ENCODE measurements around the gene LMX1A.

DNA sequence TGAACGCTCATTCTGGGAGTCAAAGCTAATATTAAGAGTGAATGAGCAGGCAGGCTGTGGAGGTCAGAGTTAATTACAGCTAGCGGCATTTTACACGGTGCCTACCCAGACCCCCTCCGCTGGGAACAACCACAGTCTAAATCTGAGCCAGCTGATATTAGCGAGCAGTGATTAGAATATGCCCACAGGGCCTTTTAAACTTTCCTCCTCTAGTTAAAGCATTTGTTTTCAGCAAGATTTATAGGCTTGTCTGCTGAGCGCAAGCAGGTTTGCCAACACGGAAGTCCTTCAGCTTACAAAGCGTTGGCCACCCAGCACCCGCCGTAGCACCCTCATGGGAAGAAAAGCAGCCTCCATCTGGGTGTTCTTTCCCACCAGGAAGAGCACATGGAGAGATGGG is 72.1 kb downstream of the LMX1A start:
- TF ChIP-seq, protein P1, sequence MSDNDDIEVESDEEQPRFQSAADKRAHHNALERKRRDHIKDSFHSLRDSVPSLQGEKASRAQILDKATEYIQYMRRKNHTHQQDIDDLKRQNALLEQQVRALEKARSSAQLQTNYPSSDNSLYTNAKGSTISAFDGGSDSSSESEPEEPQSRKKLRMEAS (IDR thresholded peaks at IDR 0.05), result no peak
- TF ChIP-seq, protein P2, sequence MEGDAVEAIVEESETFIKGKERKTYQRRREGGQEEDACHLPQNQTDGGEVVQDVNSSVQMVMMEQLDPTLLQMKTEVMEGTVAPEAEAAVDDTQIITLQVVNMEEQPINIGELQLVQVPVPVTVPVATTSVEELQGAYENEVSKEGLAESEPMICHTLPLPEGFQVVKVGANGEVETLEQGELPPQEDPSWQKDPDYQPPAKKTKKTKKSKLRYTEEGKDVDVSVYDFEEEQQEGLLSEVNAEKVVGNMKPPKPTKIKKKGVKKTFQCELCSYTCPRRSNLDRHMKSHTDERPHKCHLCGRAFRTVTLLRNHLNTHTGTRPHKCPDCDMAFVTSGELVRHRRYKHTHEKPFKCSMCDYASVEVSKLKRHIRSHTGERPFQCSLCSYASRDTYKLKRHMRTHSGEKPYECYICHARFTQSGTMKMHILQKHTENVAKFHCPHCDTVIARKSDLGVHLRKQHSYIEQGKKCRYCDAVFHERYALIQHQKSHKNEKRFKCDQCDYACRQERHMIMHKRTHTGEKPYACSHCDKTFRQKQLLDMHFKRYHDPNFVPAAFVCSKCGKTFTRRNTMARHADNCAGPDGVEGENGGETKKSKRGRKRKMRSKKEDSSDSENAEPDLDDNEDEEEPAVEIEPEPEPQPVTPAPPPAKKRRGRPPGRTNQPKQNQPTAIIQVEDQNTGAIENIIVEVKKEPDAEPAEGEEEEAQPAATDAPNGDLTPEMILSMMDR (IDR thresholded peaks at IDR 0.05; ENCODE audit: low read depth, low read length, missing input control), result no peak
- TF ChIP-seq YY1 (IDR thresholded peaks at IDR 0.05) (no peak), RXRA (IDR thresholded peaks at IDR 0.05) (no peak), EGR1 (IDR thresholded peaks at IDR 0.05; ENCODE audit: low read depth in 2 of 2) (no peak), SP1 (IDR thresholded peaks at IDR 0.05) (no peak), FOXA1 (IDR thresholded peaks at IDR 0.05) (no peak)
- TF ChIP-seq, protein P3, sequence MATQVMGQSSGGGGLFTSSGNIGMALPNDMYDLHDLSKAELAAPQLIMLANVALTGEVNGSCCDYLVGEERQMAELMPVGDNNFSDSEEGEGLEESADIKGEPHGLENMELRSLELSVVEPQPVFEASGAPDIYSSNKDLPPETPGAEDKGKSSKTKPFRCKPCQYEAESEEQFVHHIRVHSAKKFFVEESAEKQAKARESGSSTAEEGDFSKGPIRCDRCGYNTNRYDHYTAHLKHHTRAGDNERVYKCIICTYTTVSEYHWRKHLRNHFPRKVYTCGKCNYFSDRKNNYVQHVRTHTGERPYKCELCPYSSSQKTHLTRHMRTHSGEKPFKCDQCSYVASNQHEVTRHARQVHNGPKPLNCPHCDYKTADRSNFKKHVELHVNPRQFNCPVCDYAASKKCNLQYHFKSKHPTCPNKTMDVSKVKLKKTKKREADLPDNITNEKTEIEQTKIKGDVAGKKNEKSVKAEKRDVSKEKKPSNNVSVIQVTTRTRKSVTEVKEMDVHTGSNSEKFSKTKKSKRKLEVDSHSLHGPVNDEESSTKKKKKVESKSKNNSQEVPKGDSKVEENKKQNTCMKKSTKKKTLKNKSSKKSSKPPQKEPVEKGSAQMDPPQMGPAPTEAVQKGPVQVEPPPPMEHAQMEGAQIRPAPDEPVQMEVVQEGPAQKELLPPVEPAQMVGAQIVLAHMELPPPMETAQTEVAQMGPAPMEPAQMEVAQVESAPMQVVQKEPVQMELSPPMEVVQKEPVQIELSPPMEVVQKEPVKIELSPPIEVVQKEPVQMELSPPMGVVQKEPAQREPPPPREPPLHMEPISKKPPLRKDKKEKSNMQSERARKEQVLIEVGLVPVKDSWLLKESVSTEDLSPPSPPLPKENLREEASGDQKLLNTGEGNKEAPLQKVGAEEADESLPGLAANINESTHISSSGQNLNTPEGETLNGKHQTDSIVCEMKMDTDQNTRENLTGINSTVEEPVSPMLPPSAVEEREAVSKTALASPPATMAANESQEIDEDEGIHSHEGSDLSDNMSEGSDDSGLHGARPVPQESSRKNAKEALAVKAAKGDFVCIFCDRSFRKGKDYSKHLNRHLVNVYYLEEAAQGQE (IDR thresholded peaks at IDR 0.05), result no peak

Data from liver (tissue), 3 donors.